Measurements from ENCODE around the gene DDRGK1. TPM values are rescaled to one million over a fixed set of nuclear protein-coding genes. Genes with fewer than 3 reads are reported as not detected.
A peak's percentile ranks its signal among the peaks of the same experiment; 100 is the strongest.

Gene DDRGK1
- total RNA-seq, 1 experiment from 2014 or later = 97.7 TPM

- BruUV-seq (replicated peaks) = TSS peak; percentile 49
- peak overlapping the region; percentile 90 for H3K9ac ChIP-seq (ENCODE audit: low read length)
- H3K27me3 ChIP-seq (ENCODE audit: low read length) = no peaks in the 10 kb centered on the region
- no peak for DNase-seq
- H4K20me1 ChIP-seq (ENCODE audit: low read length) = no peaks in the 10 kb centered on the region
- H3K79me2 ChIP-seq (ENCODE audit: low read length) = peaks cover 49% of the 10 kb centered on the region
- no peaks in the 10 kb centered on the region for H3F3A ChIP-seq (ENCODE audit: low read length, unreplicated experiment)
- peaks cover 14% of the 10 kb centered on the region; the same call in 1 of the 2 replicates for H3K4me1 ChIP-seq (ENCODE audit: insufficient read depth, low read length)
- TF ChIP-seq EZH2 (IDR thresholded peaks at IDR 0.05; ENCODE audit: low read length, unreplicated experiment) = no peak
- TF ChIP-seq EZH2phosphoT487 (IDR thresholded peaks at IDR 0.05; ENCODE audit: borderline replicate concordance, low read length) = no peak
- no peak for TF ChIP-seq CTCF (conservative IDR thresholded peaks at IDR 0.05; ENCODE audit: low read depth, low read length)
- intact Hi-C loops (cut with micrococcal nuclease) = no loop called here
- no peaks in the 10 kb centered on the region for H3K9me3 ChIP-seq (ENCODE audit: low read length)
- H3K36me3 ChIP-seq (ENCODE audit: low read depth, low read length) = peaks cover 4% of the 10 kb centered on the region; the same call in 1 of the 2 replicates
- ChIA-PET CTCF (interaction anchor here (1.1 kb wide), 1 partner anchor 155 kb away, joined by 3 read pairs; no protein-coding TSS in a partner anchor), POLR2A (ENCODE audit: unreplicated experiment) (no interaction called here)
- ATAC-seq = peak; percentile 9
- H2AFZ ChIP-seq (ENCODE audit: low read length) = peak overlapping the region; percentile 92
- H3K27ac ChIP-seq (ENCODE audit: low read length) = peak overlapping the region; percentile 55
- peak overlapping the region; percentile 89 for H3K4me3 ChIP-seq (ENCODE audit: low read length)
- peak overlapping the region; percentile 83 for H3K4me2 ChIP-seq (ENCODE audit: low read length)
- H3K9me2 ChIP-seq (replicated peaks; ENCODE audit: low read length) = no peaks in the 10 kb centered on the region
Observed at GRCh38 chr20:3208786-3209256, 4.3 kb upstream of the DDRGK1 start.

GRCh38 chr20:3203315-3204123 lies 963 bp downstream of the DDRGK1 start:
- POLR2A ChIA-PET (ENCODE audit: unreplicated experiment) = interaction anchor here (0.6 to 0.7 kb wide), 2 partner anchors 11 to 634 kb away, joined by 4 to 12 read pairs; no protein-coding TSS in a partner anchor
- Histone ChIP-seq H3K27me3 (ENCODE audit: low read length) (no peaks in the 10 kb centered on the region), H3K79me2 (ENCODE audit: low read length) (peaks cover 23% of the 10 kb centered on the region), H3K9me2 (replicated peaks; ENCODE audit: low read length) (no peaks in the 10 kb centered on the region), H4K20me1 (ENCODE audit: low read length) (no peaks in the 10 kb centered on the region), H3K4me3 (ENCODE audit: low read length) (peak overlapping the region; percentile 84), H2AFZ (ENCODE audit: low read length) (peak overlapping the region; percentile 90), H3F3A (ENCODE audit: low read length, unreplicated experiment) (no peaks in the 10 kb centered on the region), H3K9me3 (ENCODE audit: low read length) (no peaks in the 10 kb centered on the region), H3K9ac (ENCODE audit: low read length) (peak overlapping the region; percentile 89), H3K4me2 (ENCODE audit: low read length) (peak overlapping the region; percentile 96), H3K27ac (ENCODE audit: low read length) (peak overlapping the region; percentile 60), H3K4me1 (ENCODE audit: insufficient read depth, low read length) (peaks cover 12% of the 10 kb centered on the region), H3K36me3 (ENCODE audit: low read depth, low read length) (peaks cover 26% of the 10 kb centered on the region)
- BruUV-seq (replicated peaks) = TSS peak; percentile 61
- DNase-seq (peak; percentile 39), ATAC-seq (peak; percentile 37)
- CTCF ChIA-PET = interaction anchor here (0.5 kb wide), 1 partner anchor 17 kb away, joined by 4 read pairs; no protein-coding TSS in a partner anchor
- intact Hi-C loops (cut with micrococcal nuclease) = loop anchor here (1.0 kb wide), 1 partner anchor 30 kb away; the partner anchor contains the start of gene LZTS3
- TF ChIP-seq EZH2phosphoT487 (IDR thresholded peaks at IDR 0.05; ENCODE audit: borderline replicate concordance, low read length) = no peak
- no peak for TF ChIP-seq CTCF (conservative IDR thresholded peaks at IDR 0.05; ENCODE audit: low read depth, low read length)
- no peak for TF ChIP-seq EZH2 (IDR thresholded peaks at IDR 0.05; ENCODE audit: low read length, unreplicated experiment)

- Histone ChIP-seq H3K9ac (ENCODE audit: low read length) (peak overlapping the region; percentile 89), H3K9me3 (ENCODE audit: low read length) (no peaks in the 10 kb centered on the region), H2AFZ (ENCODE audit: low read length) (peak overlapping the region; percentile 90), H3K36me3 (ENCODE audit: low read depth, low read length) (peaks cover 26% of the 10 kb centered on the region), H3K4me1 (ENCODE audit: insufficient read depth, low read length) (peaks cover 10% of the 10 kb centered on the region), H4K20me1 (ENCODE audit: low read length) (no peaks in the 10 kb centered on the region), H3K4me2 (ENCODE audit: low read length) (peak overlapping the region; percentile 96), H3F3A (ENCODE audit: low read length, unreplicated experiment) (no peaks in the 10 kb centered on the region), H3K27ac (ENCODE audit: low read length) (no peak overlapping the region), H3K79me2 (ENCODE audit: low read length) (peaks cover 23% of the 10 kb centered on the region), H3K4me3 (ENCODE audit: low read length) (peak overlapping the region; percentile 84), H3K9me2 (replicated peaks; ENCODE audit: low read length) (no peaks in the 10 kb centered on the region), H3K27me3 (ENCODE audit: low read length) (no peaks in the 10 kb centered on the region)
- DNase-seq (no peak), ATAC-seq (no peak)
- ChIA-PET POLR2A (ENCODE audit: unreplicated experiment) (no interaction called here), CTCF (no interaction called here)
- no TSS peak for BruUV-seq (replicated peaks)
- no peak for TF ChIP-seq EZH2 (IDR thresholded peaks at IDR 0.05; ENCODE audit: low read length, unreplicated experiment)
- no peak for TF ChIP-seq EZH2phosphoT487 (IDR thresholded peaks at IDR 0.05; ENCODE audit: borderline replicate concordance, low read length)
- no peak for TF ChIP-seq CTCF (conservative IDR thresholded peaks at IDR 0.05; ENCODE audit: low read depth, low read length)
- intact Hi-C loops (cut with micrococcal nuclease) = no loop called here
Observed at GRCh38 chr20:3202965-3203314, 1.5 kb downstream of the DDRGK1 start.
